Limb (tissue), 2 donors: Measurements from ENCODE around the gene NDUFA13.

Source experiments
- DNase-seq, 2 donors: peaks; one replicate each; pipeline ENCODE4 v3.0.0-alpha.2; 2016; ENCODE audit errors: extremely low spot score in 2 of 2

The NDUFA13 gene

DNA sequence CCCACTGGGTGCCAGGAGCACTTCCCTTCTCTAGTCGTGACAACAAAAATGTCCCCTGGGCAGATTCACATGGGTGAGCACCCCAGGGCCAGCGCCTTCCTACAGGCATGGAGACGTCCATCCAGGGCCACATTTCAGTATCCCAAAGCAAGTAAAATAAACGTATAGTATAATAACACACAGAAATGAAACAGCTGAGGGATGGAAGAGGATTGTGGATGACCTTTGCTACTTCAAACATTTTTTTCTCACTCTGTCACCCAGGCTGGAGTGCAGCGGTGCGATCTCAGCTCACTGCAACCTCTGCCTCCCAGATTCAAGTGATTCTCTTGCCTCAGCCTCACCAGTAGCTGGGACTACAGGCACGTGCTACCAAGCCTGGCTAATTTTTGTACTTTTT, 50.3 kb downstream of the NDUFA13 start:
- DNase-seq, result no peak

DNA sequence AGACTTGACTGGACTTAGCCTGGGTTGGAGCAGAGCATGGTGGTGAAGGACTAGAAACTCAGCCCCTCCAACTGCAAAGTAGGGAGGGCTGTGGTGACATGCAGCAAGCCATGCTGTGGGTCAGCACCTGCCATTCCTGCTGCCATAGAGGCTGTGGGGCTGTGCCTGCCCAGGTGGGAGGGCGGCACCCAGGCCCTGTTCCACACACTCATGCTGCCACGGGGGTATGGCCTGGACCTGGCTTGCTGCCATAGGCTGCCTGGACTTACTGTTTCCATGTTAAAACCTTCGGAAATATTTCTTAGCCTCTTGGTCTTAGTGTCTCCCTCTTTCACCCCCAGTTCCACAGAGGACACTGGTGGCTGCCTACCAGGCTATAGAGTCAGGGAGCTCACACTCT, 51.4 kb downstream of the NDUFA13 start:
- DNase-seq, result no peak

DNA sequence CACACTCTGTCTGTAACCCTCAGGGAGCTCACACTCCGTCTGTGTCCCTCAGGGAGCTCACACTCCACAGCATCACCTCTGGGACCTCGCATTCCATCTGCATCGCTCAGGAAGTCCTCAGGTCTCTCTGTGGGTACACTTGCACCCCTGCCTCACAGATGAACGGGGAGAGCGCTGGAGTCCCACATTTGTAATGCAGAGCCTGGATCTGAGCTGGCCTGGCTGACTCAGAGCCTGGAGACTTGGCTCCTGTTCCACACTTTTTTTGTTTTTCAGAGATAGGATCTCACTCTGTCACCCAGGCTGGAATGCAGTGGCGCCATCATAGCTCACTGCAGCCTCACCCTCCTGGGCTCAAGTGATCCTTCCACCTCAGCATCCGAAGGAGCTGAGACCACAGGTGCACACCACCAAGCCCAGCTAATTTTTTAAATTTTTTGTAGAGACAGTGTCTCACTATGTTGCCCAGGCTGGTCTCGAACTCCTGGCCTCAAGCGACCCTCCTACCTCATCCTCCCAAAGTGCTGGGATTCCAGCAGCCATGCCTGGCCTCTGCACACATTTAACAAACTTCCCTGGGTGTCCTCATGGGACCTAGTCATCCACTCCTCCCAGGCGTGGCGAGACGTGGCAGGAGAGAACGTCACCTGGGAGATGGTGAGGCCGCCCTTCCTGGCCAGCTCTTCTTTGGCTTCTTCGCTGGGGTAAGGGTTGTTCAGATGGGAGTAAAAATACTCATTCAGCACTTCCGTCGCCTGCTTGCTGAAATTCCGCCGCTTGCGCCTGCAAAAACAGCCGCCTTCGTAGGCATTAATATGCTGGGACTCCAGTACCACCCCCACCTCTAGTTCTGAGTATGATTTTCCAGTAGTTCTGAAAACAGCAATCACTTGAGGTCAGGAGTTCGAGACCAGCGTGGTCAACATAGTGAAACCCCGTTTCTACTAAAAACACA, 53.1 kb downstream of the NDUFA13 start:
- DNase-seq, result no peak

DNA sequence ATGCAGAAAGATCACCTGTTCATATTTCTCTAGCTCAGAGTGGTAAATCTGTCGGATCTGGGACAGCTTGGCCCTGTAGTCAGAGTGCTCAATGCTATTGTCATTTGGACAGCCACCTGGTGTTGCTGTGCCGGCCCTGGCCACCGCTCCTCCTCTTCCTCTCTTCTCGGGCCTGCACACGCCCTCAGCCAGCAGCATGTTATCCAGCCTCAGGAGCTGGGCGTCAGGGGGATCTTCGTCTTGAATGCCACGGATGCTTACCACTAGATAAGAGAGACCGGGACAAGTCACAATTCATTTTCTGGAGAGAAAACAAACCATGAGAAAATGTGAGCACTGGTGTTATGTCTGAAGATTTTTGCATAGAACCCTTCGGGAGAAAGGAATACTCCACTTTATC, 54.5 kb downstream of the NDUFA13 start:
- no peak for DNase-seq

DNA sequence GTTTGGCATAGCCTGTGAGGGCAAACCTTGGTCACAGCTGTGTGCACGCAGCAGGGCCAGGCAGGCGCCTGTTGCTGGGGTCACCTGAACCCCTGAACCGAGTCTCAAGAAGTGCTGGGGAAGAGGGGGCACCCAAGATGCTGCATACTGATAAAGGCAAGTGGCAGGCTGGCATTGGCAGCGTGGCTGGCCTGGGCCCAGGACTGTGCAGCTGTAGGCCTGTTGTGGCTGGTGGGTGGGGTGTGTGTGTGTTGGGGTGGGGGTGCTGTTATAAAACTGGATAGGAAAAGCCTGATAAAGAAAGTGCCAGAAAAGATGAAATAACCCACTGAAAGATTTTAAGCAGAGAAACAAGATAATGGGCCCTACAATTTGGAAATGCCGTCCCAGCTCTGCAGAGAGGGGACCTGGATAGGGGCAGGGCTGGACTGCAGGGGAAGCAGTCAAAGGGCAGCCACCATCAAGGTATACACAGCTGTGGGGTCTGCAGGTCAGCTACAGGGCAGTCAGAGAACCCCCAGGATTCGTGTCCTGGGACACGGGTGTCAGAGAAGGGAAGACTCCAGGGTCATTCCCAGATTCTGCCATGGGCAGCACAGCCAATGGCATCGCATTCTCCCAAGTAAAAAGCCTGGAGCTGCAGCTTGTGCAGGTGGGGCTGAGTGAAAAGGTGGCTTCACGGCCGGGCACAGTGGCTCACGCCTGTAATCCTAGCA, 55.2 kb downstream of the NDUFA13 start:
- no peak for DNase-seq

DNA sequence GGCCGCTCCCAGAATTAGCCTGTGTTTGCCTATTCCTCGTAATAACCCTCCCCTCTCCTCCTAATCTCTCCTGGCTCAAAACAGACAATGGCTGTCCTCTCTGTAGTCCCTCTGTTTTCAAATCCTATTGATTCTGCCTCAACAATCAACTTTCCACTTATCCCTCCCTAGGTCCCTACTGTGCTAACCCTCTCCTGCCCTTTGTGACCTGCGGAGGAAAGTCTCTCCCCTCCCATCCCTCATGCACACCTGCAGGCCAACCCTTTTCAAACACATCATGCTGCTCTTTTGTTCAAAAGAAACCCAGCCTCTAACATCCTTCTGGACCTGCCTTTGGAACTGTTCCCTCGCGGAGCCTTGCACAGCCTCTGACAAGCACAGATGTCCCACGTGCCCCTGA, 59.4 kb downstream of the NDUFA13 start:
- no peak for DNase-seq
